Hematopoietic multipotent progenitor cell (in vitro differentiated cells): ENCODE measurements around the gene KMT2E. TPM values are rescaled to one million over a fixed set of nuclear protein-coding genes. Genes with fewer than 3 reads are reported as not detected.
"Not testable (repeated sequence)": the region's sequence is repeated elsewhere in the genome, so short reads cannot be mapped to it uniquely, and the experiment has no call there.

Experiments
- DNase-seq, 3 donors: peaks; one replicate each; pipeline ENCODE4 v3.0.0-alpha.2; 2011 to 2015; ENCODE audit warnings: low read depth in 2 of 3, low spot score in 2 of 3
- total RNA-seq: library from RNA; depleted of rRNA; stranded (reverse); fragments of >200 nt; gene quantifications from one replicate; pipeline ENCODE4 v1.2.3, GENCODE V29; 2012

KMT2E gene
- total RNA-seq, 1 donor: 159 TPM

- no peak for DNase-seq
Observed at GRCh38 chr7:105021967-105022366, 8.0 kb downstream of the KMT2E start.

- no peak for DNase-seq
Observed at GRCh38 chr7:105022458-105022857, 8.5 kb downstream of the KMT2E start.

- no peak for DNase-seq
Observed at GRCh38 chr7:105024734-105025133, 10.7 kb downstream of the KMT2E start.

- no peak for DNase-seq
Observed at GRCh38 chr7:105026750-105027149, 12.7 kb downstream of the KMT2E start.

GRCh38 chr7:105027176-105027853 is 13.3 kb downstream of the KMT2E start:
- DNase-seq: no peak

- DNase-seq: no peak
Observed at GRCh38 chr7:105028004-105028403, 14.0 kb downstream of the KMT2E start.

- DNase-seq: not testable (repeated sequence)
Observed at GRCh38 chr7:105028941-105029340, 14.9 kb downstream of the KMT2E start.

GRCh38 chr7:105030447-105030846 is 16.4 kb downstream of the KMT2E start:
- DNase-seq: no peak

GRCh38 chr7:105032553-105033214 is 18.7 kb downstream of the KMT2E start:
- no peak for DNase-seq

- no peak for DNase-seq
Observed at GRCh38 chr7:105035349-105035748, 21.3 kb downstream of the KMT2E start.

GRCh38 chr7:105036217-105037168 is 22.5 kb downstream of the KMT2E start:
- DNase-seq: no peak

- no peak for DNase-seq
Observed at GRCh38 chr7:105037319-105037718, 23.3 kb downstream of the KMT2E start.

- DNase-seq: no peak
Observed at GRCh38 chr7:105044449-105045070, 30.6 kb downstream of the KMT2E start.

- no peak for DNase-seq
Observed at GRCh38 chr7:105046414-105046813, 32.4 kb downstream of the KMT2E start.

GRCh38 chr7:105047932-105048331 is 33.9 kb downstream of the KMT2E start:
- DNase-seq: no peak

GRCh38 chr7:105050493-105050892 is 36.5 kb downstream of the KMT2E start:
- DNase-seq: no peak

GRCh38 chr7:105050899-105051298 is 36.9 kb downstream of the KMT2E start:
- not testable (repeated sequence) for DNase-seq

- no peak for DNase-seq
Observed at GRCh38 chr7:105055084-105055483, 41.1 kb downstream of the KMT2E start.

GRCh38 chr7:105055621-105056020 is 41.6 kb downstream of the KMT2E start:
- no peak for DNase-seq

GRCh38 chr7:105057472-105057871 is 43.5 kb downstream of the KMT2E start:
- DNase-seq: no peak

- no peak for DNase-seq
Observed at GRCh38 chr7:105060437-105060836, 46.4 kb downstream of the KMT2E start.
